HepG2 (cell line): ENCODE data around the gene SLC4A7. TPM values are rescaled to one million over a fixed set of nuclear protein-coding genes. Genes with fewer than 3 reads are reported as not detected.
"Not testable (repeated sequence)": the region's sequence is repeated elsewhere in the genome, so short reads cannot be mapped to it uniquely, and the experiment has no call there.

Experiments used
- ATAC-seq: fragments of 200-7000 bp; cut with Tn5 transposase; 3 replicates; pipeline ENCODE4 v1.9.1; 2020; ENCODE audit warnings: mild to moderate bottlenecking, moderate library complexity
- BruUV-seq: library from RNA; stranded (reverse); fragments of 400-500 nt; replicated peaks from 2 replicates; lab custom pipeline; 2021; lab: Mats Ljungman, UMichigan
- CTCF ChIA-PET: fragments of 300-600 bp; formaldehyde crosslinking; extraction: SDS; loops from one replicate; lab custom pipeline; 2021; ENCODE audit warnings: low total read pairs, inconsistent platforms, low intra/inter-chr PET ratio; lab: Yijun Ruan, JAX
- POLR2A ChIA-PET: fragments of 350-600 bp; sonication (Branson Sonifier 250); formaldehyde crosslinking; loops from one replicate; lab custom pipeline; 2020; ENCODE audit warnings: antibody characterized with exemption, inconsistent platforms; lab: Yijun Ruan, JAX
- DNase-seq: peaks from one replicate; pipeline ENCODE4 v3.0.0-alpha.2; 2015; ENCODE audit warnings: low spot score
- FAIRE-seq: peaks from 3 replicates; lab custom pipeline; 2011; peaks lifted over from hg19 to GRCh38; lab: Jason Lieb, UNC
- H2AFZ ChIP-seq: one replicate; pipeline ENCODE4 v1.6.1; 2011; ENCODE audit warnings: low read length, inconsistent platforms
- H3K27ac ChIP-seq: fragments of 300-600 bp; 3 replicates; pipeline ENCODE4 v1.8.0; 2011; ENCODE audit warnings: mixed run types, mild to moderate bottlenecking, mixed read lengths, low read length, inconsistent platforms; ENCODE audit not compliant: insufficient read depth; ENCODE audit errors: extremely low read length
- H3K27me3 ChIP-seq, 2 experiments: fragments of 200-600 bp in 1 of 2; 2 replicates in 1 of 2; 3 replicates in 1 of 2; pipeline versions ENCODE4 v1.6.0 to v1.8.0; 2011; ENCODE audit warnings: low read length in 2 of 2, mild to moderate bottlenecking in 2 of 2, moderate library complexity in 2 of 2, inconsistent platforms in 1 of 2; ENCODE audit not compliant: insufficient read depth in 2 of 2, control insufficient read depth in 1 of 2
- H3K36me3 ChIP-seq, 2 experiments: fragments of 200-600 bp in 1 of 2; replicated peaks in 1 of 2; 2 replicates in 1 of 2; 3 replicates in 1 of 2; pipeline versions ENCODE4 v1.5.1 to v1.8.0; 2011; ENCODE audit warnings: low read length in 2 of 2, inconsistent platforms in 1 of 2; ENCODE audit not compliant: insufficient read depth in 2 of 2, control insufficient read depth in 1 of 2
- H3K4me1 ChIP-seq: 2 replicates; pipeline ENCODE4 v1.5.1; 2012; ENCODE audit warnings: low read length, inconsistent platforms; ENCODE audit not compliant: insufficient read depth
- H3K4me2 ChIP-seq: 2 replicates; pipeline ENCODE4 v1.6.0; 2011; ENCODE audit warnings: low read depth, low read length, inconsistent platforms
- H3K4me3 ChIP-seq, 3 experiments: fragments of 200-600 bp in 1 of 3; sonication (generic), shearing (Covaris generic) in 1 of 3; replicated peaks in 1 of 3; 2 replicates each; pipeline ENCODE4 v1.5.1; 2011 to 2016; ENCODE audit warnings: low read length in 3 of 3, inconsistent platforms in 2 of 3, low read depth in 2 of 3, mild to moderate bottlenecking in 2 of 3, control low read depth in 1 of 3, mixed read lengths in 1 of 3; ENCODE audit not compliant: insufficient read depth in 1 of 3
- H3K79me2 ChIP-seq: one replicate; pipeline ENCODE4 v1.6.1; 2011; ENCODE audit warnings: low read length, inconsistent platforms; ENCODE audit not compliant: insufficient read depth
- H3K9ac ChIP-seq: 2 replicates; pipeline ENCODE4 v1.6.0; 2011; ENCODE audit warnings: mild to moderate bottlenecking, low read depth, low read length, inconsistent platforms; ENCODE audit not compliant: insufficient read depth
- H3K9me3 ChIP-seq: 2 replicates; pipeline ENCODE4 v1.5.1; 2012; ENCODE audit warnings: mild to moderate bottlenecking, low read length
- H4K20me1 ChIP-seq: 2 replicates; pipeline ENCODE4 v1.6.0; 2011; ENCODE audit warnings: inconsistent platforms, mild to moderate bottlenecking, low read length, moderate library complexity; ENCODE audit not compliant: insufficient read depth
- WGBS: methylation state at CpG from one replicate; pipeline ENCODE4 v1.1.6; 2017; ENCODE audit warnings: low lambda C conversion rate; 5-methylcytosine and 5-hydroxymethylcytosine counted together
- in situ Hi-C: cut with HindIII; loops from 2 replicates; pipeline ENCODE4 v1.10.0; 2017; ENCODE audit warnings: low pct_unique_long_range_greater_than_20kb; ENCODE audit not compliant: extremely low pct_ligation_motif_present
- intact Hi-C: fragments of 100-400 bp; cut with micrococcal nuclease; formaldehyde crosslinking; loops from one replicate; pipeline ENCODE4 v1.10.0; 2022; ENCODE audit not compliant: unreplicated experiment
- polyA plus RNA-seq, 8 experiments: library from polyadenylated mRNA; depleted of rRNA in 3 of 8; stranded (reverse) in 7 of 8; unstranded in 1 of 8; fragments of >200 nt; fragmentation: Illumina TruSeq in 4 of 8; extraction: Trizol in 4 of 8; gene quantifications; 2 replicates each; pipeline versions ENCODE4 v1.2.1 to v1.2.3, GENCODE V29; 2011 to 2016; ENCODE audit warnings: low read depth in 4 of 8, missing spikeins in 1 of 8, mixed read lengths in 1 of 8; ENCODE audit not compliant: insufficient read depth in 1 of 8
- total RNA-seq, 5 experiments: library from RNA; depleted of rRNA; stranded (reverse); fragments of >200 nt; fragmentation: Illumina TruSeq; extraction: Trizol; gene quantifications; 2 replicates each; pipeline ENCODE4 v1.2.3, GENCODE V29; 2016; ENCODE audit warnings: low read depth in 1 of 5
- TF ChIP-seq, protein P1 (sequence below): sonication (generic); formaldehyde crosslinking; IDR thresholded peaks from 2 replicates; pipeline ENCODE4; 2020; ENCODE audit warnings: missing genetic modification reagents, mild to moderate bottlenecking, borderline replicate concordance
- TF ChIP-seq, protein P2 (sequence below): sonication (generic); formaldehyde crosslinking; IDR thresholded peaks from 2 replicates; pipeline ENCODE4 v1.8.0; 2023; ENCODE audit warnings: mild to moderate bottlenecking, missing genetic modification reagents

The SLC4A7 gene
- total and polyA plus RNA-seq, 2 of the 13 experiments (the other 11 are each of a cell fraction or from before 2014, with no cell fraction given) = 16.4 to 43.8 TPM

DNA sequence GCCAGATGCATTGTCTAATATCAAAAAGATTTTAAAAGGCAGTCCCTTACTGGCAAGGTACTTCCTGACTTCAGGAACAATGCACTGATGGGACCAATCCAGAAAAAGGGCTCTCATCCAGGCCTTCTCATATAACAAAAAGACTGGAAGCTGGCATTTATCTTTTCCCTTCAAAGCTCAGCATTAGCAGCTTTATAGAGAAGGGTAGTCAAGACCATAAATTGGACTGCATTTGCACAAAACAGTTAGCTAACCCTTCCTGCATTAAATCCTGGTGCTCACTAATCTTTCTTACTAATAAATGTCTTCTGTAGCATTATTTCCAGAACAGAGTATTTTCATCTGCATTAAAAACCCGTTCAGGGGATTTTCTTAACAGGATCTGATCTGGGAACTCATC, 69.0 kb downstream of the SLC4A7 start:
- DNase-seq (no peak), ATAC-seq (no peak), FAIRE-seq (no peak)
- TF ChIP-seq, protein P1, sequence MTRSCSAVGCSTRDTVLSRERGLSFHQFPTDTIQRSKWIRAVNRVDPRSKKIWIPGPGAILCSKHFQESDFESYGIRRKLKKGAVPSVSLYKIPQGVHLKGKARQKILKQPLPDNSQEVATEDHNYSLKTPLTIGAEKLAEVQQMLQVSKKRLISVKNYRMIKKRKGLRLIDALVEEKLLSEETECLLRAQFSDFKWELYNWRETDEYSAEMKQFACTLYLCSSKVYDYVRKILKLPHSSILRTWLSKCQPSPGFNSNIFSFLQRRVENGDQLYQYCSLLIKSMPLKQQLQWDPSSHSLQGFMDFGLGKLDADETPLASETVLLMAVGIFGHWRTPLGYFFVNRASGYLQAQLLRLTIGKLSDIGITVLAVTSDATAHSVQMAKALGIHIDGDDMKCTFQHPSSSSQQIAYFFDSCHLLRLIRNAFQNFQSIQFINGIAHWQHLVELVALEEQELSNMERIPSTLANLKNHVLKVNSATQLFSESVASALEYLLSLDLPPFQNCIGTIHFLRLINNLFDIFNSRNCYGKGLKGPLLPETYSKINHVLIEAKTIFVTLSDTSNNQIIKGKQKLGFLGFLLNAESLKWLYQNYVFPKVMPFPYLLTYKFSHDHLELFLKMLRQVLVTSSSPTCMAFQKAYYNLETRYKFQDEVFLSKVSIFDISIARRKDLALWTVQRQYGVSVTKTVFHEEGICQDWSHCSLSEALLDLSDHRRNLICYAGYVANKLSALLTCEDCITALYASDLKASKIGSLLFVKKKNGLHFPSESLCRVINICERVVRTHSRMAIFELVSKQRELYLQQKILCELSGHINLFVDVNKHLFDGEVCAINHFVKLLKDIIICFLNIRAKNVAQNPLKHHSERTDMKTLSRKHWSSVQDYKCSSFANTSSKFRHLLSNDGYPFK (CRISPR knock-in tag) = no peak
- POLR2A ChIA-PET = no interaction called here
- intact Hi-C loops (no loop called here), in situ Hi-C loops (no loop called here)
- Histone ChIP-seq H2AFZ (no peak overlapping the region), H3K27ac (no peak overlapping the region), H4K20me1 (no peaks in the 10 kb centered on the region), H3K27me3 (no peaks in the 10 kb centered on the region), H3K4me2 (no peak overlapping the region), H3K9me3 (no peaks in the 10 kb centered on the region), H3K4me3 (no peak overlapping the region), H3K9ac (no peak overlapping the region), H3K36me3 (peaks cover 3 to 35% of the 10 kb centered on the region in 2 experiments; a peak in 4 of 5 replicates), H3K4me1 (no peaks in the 10 kb centered on the region), H3K79me2 (no peaks in the 10 kb centered on the region)
- no TSS peak for BruUV-seq
- 95% methylated on average over 1 of the region's 1 CpG for WGBS
- CTCF ChIA-PET = no interaction called here

DNA sequence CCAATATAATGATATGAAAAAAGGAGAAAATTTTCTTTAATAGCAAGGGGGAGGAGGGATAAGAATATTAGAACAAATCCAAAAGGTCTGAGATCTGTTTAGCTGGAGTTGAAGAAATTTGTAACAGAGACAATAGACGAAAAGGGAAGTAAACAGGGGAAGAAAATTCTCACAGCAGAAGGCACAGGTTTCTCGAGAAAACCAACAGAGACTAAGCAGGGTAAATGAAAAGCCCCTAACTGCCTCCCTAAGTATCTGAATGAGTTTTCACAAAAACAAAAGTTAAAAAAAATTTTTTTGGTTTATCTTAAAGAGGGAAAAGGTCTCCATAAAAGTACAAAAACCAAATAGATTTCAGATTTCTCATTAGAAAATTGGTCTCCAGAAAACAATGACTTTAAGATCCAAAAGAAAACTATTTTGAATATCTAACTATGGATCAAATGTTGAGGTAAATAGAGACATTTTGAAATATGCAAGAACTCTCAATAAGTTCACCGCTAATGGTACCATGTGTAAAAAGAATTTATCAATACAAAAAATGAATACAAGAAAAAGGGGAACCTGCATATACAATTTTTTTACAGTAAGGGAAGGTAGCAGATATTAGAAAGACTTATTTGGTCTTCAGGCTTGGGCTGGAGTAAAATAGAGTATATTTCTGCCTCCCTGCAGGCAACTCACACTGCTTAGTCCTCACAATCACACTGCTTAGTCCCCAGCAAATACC, 91.1 kb downstream of the SLC4A7 start:
- TF ChIP-seq, protein P2, sequence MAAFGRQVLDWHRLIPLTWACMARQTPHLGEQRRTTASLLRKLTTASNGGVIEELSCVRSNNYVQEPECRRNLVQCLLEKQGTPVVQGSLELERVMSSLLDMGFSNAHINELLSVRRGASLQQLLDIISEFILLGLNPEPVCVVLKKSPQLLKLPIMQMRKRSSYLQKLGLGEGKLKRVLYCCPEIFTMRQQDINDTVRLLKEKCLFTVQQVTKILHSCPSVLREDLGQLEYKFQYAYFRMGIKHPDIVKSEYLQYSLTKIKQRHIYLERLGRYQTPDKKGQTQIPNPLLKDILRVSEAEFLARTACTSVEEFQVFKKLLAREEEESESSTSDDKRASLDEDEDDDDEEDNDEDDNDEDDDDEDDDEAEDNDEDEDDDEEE (CRISPR knock-in tag) = no peak
- Histone ChIP-seq H3K4me3 (no peak overlapping the region), H3K4me1 (no peaks in the 10 kb centered on the region), H3K27ac (no peak overlapping the region), H3K4me2 (no peak overlapping the region), H3K79me2 (no peaks in the 10 kb centered on the region), H3K9me3 (no peaks in the 10 kb centered on the region), H3K27me3 (no peaks in the 10 kb centered on the region), H3K36me3 (peaks cover 3 to 54% of the 10 kb centered on the region in 2 experiments), H4K20me1 (no peaks in the 10 kb centered on the region), H2AFZ (no peak overlapping the region), H3K9ac (no peak overlapping the region)
- intact Hi-C loops = no loop called here
- DNase-seq (no peak), ATAC-seq (no peak), FAIRE-seq (no peak)
- 74% methylated on average over 3 of the region's 3 CpGs for WGBS
- CTCF ChIA-PET = no interaction called here
- POLR2A ChIA-PET = no interaction called here
- in situ Hi-C loops = no loop called here
- BruUV-seq = no TSS peak

DNA sequence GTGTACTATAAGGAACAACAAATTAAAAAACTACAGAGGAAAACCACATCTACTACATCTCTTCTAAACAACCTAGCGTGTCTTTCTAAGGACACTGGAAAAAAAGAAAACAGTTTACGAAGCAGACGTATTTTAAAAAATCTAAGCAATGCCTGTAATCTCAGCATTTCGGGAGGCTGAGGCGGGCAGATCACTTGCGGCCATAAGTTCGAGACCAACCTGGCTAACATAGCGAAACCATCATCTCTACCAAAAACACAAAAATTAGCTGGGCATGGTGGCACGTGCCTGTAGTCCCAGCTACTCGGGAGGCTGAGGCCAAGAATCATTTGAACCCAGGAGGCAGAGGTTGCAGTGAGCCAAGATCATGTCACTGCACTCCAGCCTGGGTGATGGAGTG, 91.8 kb downstream of the SLC4A7 start:
- 97% methylated on average over 10 of the region's 10 CpGs for WGBS
- H3K9me3 ChIP-seq, H3K9ac ChIP-seq, POLR2A ChIA-PET, CTCF ChIA-PET, H2AFZ ChIP-seq, H3K4me2 ChIP-seq, H3K4me3 ChIP-seq, FAIRE-seq, H3K27ac ChIP-seq, BruUV-seq, ATAC-seq, H3K4me1 ChIP-seq, intact Hi-C loops, H3K27me3 ChIP-seq, H3K79me2 ChIP-seq, H4K20me1 ChIP-seq, in situ Hi-C loops, DNase-seq: not testable (repeated sequence)
- peaks cover 3 to 51% of the 10 kb centered on the region in 2 experiments for H3K36me3 ChIP-seq
